Measurements from ENCODE around the gene EPB41.
"Not testable (repeated sequence)": the region's sequence is repeated elsewhere in the genome, so short reads cannot be mapped to it uniquely, and the experiment has no call there.

EPB41 gene

DNA sequence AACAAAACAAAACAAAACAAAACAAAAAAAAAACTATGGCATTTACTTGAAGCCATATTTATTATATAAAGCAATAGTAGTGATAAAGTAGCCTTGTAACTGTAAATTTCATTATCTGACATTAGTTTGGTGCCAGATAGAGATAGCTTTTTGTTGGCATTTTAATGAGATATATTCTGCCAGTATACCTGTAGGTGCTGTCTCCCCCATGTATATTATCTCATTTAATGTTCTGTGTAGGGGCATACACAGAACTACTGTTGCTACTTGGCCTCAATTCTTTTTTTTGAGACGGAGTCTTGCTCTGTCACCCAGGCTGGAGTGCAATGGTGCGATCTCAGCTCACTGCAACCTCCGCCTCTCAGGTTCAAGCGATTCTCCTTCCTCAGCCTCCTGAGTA, 141.9 kb downstream of the EPB41 start:
- no peak for DNase-seq

DNA sequence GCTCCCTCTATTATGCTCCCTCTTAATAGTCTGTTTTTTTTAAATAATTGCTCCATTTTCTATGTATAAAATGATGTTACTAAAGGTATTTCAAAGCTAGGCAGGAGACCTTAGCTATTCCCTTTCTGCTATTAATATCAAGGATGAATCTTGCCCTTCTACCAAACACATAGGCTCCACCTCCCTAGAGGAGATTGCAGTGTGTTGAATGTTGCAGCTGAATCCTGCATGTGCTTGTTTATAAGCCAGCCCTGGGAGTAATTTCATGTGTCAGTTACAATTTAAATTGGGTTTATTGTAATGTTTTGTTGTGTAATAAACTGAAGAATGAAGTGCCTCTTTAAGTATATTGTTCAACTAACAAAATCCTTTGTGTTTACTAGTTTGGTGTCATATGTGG, 143.3 kb downstream of the EPB41 start:
- no peak for DNase-seq

DNA sequence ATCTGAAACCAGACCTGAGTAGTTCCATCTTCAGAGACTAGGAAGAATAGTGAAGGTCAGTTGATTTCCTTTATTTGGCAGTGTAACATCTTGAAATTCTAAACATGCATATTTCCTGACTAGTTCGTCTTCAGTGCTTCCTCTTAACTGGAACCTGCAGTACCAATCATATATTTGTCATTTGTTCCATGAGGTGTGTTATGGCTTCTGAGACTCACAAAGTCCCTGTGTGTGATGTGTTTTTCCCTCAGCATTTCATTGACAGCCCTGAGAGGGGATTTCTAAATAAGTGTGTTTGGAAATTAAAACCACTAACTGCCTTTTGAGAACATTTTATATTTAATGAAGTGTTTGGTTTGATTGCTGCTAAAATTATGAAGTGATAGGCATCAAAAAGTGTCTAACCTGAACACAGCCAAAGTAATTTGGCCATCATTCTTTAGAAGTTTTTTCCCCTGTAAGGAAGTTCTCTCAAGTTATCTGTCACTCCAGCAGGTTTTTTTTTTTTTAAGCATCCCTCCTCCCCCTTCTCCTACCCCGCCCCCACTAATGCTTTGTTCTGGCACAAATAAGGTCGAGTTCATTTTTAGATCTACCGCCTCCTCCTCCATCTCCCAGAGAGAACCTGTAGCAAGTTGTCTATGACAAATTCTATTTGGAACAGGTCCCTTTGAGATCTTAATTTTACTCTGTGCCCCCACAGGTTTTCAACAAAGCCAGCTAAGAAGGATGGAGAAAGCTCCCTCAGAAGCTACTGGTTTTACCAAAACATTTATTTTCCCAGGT, 148.0 kb downstream of the EPB41 start:
- no peak for DNase-seq

DNA sequence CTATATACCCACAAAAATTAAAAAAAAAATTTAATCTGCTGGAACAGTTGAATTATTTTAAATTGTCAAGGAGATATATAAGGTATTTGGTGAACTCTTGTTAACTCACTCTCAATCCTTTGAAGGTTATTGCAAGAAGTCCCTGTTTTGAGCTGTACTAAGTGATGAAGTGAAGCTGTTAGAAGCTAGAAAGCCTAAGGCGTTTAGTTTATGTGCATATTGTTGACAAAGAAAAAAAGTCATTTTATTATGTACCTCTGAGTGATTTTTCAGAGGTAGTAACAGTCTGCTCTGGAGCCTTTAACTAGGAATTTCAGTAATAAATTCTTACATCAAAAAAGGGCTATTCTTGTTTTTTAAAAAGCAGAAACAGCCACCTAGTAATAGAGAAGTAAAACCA, 149.7 kb downstream of the EPB41 start:
- no peak for DNase-seq

DNA sequence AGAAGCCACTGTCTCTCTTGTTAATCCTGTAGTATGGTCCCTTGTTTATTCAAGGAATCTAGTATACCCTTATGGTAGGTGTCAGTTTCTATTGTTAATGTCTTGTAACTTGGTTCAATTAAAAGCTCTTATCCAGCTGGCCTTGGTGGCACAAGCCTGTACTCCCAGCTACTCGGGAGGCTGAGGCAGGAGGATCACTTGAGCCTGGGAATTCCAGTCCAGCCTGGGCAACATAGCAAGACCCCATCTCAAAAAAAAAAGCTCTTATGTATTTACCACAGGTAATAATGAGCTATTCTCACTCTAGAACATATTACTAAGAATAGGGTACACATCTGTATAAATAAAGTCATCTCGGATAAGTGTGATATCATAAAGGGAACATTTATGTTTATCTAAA, 162.8 kb downstream of the EPB41 start:
- no peak for DNase-seq

DNA sequence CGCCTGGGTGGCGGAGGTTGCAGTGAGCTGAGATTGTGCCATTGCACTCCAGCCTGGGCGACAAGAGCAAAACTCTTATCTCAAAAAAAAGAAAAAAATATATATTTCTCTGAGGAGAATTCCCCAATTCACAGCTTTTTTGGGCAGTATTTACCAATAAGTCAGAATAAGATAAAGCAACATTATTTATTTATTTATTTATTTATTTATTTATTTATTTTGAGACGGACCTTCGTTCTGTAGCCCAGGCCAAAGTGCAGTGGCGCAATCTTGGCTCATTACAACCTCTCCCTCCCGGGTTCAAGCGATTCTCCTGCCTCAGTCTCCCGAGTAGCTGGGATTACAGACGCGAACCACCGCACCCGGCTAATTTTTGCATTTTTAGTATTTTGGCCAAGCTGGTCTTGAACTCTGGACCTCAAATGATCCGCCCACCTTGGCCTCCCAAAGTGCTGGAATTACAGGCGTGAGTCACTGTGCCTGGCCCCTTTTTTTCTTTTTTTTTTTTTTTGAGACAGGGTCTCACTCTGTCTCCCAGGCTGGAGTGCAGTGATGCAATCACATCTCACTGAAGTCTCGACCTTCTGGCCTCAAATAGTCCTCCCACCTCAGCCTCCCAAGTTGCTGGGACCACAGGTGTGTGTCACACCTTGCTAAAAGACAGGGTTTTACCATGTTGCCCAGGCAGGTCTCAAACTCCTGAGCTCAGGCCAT, 165.7 kb downstream of the EPB41 start:
- not testable (repeated sequence) for DNase-seq

DNA sequence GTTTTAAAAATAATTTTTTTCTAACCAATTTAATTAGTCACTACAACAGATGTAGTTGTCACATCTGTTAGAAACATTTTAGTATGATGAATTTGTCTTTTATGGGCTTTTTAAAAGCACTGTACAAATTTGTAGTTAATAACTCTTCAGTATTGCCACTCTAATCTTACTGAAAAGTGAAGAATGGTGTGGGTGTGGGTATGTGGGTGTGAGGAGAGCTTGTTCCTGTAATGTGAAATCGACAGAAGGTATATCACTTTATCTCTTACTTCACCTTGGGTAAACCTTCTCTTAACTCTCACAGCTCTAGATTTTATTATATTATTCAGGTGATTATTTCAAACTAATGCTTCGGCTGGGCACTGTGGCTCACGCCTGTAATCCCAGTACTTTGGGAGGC, 166.8 kb downstream of the EPB41 start:
- DNase-seq: no peak

DNA sequence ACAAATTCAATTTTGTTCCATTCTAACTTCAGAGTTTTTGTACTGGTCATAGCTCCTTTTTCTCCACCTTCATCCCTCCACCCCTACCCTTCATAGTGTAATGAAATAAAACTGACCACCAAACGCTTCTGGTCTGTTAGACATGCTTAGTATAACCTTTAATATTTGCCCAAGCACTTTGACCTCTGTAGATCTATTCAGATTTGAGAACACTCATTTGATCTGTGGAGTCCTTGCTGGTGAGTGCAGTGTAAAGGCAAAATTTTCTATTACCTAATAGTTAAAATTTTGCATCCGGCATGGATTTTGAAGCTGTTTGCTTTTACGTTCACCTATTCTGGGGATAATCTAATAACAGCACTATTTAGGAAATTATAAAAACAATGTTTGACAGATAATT, 168.2 kb downstream of the EPB41 start:
- no peak for DNase-seq

DNA sequence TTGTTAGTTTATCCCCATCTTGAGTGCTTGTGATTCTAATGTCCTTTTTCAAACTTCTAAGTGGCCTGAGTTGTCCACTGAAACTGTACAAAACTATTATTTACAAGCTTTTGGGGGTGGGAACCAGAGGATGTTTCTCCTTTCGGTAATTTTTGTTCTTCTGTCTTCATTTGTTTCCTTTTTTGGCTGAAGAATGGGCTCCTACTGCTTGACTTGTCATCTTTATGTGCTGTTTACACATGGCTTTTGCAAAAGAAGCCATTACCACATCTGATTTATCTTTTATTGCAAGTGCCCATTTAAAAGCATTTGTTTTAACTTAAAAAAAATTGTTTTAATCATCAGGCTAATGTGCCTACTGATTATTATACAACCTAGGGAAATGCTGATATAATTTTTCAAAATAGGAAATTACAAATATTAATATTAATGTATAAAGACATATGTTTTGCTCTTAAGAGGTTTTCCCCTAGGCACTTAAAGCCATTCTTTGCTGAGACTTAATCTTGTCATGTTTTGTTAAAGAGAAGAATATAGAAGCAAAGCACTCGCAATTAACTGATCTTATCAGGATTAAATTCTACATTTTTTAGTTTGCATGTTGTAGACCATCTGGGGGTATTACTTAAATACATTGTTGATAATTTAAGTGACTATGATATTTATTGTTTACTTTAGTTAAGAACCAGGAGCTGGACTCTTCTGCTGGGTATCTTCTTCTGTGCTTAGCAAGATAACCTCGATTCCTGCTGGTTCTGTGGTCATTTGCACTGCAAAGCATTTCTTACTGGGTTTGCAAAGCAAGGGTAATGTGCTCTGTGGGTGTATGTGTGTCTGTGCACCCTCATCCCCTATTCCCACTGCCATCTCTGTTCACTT, 169.2 kb downstream of the EPB41 start:
- DNase-seq: no peak

DNA sequence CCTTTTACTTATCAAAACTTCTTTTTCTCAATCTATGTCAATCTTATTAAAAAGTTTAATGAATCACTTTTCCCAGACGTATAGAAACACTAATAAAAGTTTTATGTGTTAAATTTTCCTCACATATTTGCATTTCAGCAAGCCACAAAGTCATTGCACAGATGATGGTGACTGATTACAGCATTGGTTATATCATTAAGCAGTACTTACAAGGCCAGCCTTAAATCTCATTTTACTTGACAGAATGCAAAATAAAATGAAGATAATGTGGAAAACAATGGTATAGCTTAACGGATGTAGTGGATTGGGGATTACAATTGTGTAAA, 169.8 kb downstream of the EPB41 start:
- DNase-seq: no peak

DNA sequence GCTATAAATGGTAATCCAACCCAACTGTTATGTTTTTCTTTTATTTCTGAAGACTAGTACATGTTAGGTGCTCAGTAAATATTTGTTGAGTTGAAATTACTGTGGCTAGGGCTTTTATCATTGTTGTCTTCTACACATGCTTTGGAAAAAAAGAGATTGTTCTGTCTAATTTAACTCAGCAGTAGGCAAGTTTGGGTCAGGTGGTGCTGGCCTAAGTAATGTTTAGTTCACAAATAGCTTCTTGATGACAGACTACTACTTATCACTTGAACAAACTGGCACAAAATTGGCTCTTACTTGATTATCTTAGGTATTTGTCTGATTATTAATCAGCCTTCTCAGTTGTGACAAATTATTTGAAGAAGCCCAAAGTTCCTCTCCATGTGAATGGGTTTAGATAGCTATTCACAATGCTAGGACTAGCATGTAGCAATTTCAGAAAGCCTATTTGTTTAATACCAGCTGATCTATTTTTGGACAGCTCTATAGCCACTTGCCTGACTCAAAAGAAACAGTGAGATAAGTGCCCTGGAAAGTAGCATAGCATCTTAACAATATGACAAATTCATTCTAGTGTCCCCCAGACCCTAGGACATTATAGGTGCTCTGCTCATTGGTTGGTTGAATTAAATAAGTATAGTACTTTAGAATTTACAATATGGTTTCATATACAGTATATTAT, 176.7 kb downstream of the EPB41 start:
- DNase-seq: peak; percentile 38

DNA sequence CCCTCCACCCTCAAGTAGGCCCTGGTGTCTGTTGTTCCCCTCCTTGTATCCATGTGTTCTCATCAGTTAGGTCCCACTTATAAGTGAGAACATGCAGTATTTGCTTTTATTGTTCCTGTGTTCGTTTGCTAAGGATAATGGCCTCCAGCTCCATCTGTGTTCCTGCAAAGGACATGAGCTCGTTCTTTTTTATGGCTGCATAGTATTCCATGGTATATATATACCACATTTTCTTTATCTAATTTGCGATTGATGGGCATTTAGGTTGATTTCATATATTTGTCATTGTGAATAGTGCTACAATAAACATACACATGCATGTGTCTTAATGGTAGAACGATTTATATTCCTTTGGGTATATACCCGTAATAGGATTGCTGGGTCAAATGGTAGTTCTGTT, 178.3 kb downstream of the EPB41 start:
- not testable (repeated sequence) for DNase-seq

DNA sequence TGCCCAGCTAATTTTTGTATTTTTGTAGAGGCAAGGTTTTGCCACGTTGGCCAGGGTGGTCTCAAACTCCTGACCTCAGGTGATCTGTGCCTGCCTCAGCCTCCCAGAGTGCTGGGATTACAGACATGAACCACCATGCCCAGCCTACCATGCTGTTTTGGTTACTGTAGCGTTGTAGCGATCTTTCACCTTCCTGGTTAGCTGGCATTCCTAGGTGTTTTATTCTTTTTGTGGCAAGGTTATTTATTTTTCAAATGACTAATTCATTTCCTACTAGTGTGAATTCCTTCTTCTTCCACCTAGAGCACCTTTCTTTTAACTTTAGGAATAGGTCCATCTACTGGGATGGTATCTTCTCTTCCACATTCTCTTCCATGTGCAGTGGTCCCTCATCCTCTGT, 180.1 kb downstream of the EPB41 start:
- no peak for DNase-seq

DNA sequence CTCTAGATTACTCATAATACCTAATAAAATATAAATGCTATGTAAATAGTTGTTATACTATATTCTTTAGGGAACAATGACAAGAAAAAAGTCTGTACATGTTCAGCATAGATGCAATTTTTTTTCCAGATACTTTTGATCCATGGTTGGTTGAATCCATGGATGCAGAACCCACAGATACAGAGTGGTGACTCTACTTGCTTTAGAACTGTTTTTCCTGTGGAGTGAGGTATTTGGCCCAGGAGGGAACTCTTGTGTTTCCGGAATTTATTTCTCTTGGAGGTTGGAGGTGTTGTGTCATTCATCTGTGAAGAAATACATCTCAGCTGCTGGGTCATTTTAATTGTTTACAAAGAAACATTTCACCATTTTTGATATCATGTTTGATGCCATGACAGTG, 180.6 kb downstream of the EPB41 start:
- DNase-seq: no peak

DNA sequence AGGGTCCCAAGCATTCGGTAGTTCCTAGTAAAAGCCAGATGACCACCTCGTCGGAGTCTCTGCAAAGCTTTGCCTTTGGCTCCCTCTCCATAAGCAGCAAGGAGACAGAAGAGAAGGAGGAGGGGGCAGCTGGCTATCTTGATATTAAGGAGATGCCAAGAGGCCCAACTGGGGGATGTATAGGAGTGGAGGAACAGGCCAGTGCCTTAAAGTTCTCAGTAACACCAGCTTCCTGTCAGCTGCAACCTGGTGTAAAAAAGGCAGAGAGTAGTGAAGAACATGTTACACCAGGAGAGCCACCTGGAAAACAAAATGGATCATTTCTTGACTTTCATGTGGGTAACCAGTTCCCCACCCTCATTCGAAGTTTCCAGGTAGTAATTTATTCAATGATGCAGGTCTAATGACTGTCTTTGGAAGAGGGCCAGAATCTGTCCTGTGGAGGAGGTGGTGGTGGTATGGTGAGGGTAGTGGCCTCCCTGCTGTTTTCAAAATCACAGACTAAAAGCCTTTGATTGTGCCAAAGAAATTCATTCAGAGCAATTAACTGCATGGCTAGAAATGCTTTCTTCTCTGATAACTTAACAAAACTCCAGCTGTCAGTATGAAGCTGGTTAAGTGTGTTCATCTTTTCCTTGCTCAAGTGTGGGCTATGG, 182.0 kb downstream of the EPB41 start:
- DNase-seq: no peak

DNA sequence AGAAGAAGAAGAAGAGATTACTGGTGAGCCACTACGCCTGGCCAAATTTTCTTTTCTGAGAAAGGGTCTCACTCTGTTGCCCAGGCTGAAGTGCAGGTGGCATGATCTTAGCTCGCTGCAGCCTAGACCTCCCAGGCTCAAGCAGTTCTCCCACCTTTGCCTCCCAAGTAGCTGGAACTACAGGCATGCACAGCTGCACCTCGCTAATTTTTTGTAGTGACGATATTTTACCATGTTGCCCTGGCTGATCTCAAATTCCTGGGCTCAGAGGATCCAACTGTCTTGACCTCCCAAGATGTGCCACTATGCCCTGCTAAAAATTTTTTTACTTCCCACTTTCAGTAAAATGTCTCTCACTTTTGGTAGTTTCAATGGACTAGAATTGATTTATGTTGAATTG, 184.9 kb downstream of the EPB41 start:
- no peak for DNase-seq

DNA sequence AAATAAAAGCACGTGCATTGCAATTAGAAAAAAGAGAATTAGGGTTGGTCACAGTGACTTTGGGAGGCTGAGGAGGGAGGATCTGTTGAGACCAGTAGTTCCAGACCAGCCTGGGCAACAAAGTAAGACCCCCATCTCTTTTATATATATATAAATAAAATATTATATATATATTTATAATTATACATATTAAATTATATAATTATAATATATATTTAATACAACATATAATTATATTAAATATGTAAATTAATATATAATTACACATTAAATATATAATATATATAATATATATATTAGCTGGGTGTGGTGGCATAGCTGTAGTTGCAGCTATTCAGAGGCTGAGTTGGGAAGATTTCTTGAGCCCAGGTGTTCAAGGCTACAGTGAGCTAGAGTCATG, 186.1 kb downstream of the EPB41 start:
- DNase-seq: no peak

DNA sequence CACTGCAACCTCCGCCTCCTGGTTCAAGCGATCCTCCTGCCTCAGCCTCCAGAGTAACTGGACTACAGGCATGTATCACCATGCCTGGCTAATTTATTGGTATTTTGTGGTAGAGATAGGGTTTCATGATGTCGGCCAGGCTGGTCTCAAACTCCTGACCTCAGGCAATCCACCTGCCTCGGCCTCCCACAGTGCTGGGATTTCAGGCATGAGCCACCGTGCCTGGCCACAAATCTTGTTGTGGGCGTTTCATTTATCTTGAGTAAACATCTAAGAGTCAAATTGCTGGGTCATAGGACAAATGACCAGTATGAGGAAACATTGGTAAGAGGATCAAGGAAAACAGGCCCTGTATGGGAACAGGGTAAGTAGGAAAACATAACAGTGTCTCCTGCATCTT, 191.5 kb downstream of the EPB41 start:
- no peak for DNase-seq

DNA sequence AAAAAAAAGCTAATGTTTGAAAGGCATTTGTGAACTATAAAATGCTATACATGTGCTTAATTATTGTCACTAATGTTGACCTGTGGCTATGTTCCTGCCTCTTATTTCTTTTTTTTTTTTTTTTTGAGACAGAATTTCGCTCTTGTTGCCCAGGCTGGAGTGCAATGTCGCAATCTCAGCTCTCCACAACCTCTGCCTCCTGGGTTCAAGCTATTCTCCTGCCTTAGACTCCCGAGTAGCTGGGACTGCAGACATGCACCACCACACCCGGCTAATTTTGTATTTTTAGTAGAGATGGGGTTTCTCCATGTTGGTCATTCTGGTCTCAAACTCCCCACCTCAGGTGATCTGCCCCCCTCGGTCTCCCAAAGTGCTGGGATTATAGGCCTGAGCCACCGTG, 193.7 kb downstream of the EPB41 start:
- DNase-seq: not testable (repeated sequence)

DNA sequence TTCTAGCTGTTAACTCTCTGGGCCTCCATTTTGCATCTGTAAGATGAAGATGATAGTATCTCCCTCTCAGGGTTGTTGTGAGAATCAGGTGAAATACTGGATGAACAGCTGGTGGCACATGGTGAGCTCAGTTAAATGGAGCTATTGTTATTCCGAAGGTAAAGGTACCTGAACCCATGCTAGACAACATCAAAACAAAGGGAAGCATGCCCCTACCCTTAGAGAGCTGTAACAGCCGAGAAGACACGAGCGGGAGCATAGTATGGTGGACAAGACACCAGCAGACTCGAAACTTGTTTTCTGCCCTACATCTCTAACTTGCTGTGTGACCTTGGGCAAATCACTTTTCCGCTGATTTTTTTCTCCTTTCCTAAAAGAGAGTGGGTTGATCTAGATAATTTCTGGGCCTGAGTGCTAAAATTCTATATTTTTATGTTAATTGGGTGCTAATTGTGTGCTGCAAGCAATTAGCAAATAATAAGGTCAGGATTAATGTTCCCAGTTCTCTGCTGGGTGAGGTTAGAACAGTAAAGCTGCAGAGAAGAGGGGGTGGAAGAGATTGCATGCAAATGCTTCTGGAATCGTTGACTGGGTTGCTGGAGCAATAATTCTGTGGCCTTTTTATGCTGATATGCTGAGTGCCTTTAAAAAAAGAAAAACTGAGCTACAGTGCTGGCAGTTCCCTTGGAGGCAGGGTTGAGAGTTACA, 198.5 kb downstream of the EPB41 start:
- no peak for DNase-seq

DNA sequence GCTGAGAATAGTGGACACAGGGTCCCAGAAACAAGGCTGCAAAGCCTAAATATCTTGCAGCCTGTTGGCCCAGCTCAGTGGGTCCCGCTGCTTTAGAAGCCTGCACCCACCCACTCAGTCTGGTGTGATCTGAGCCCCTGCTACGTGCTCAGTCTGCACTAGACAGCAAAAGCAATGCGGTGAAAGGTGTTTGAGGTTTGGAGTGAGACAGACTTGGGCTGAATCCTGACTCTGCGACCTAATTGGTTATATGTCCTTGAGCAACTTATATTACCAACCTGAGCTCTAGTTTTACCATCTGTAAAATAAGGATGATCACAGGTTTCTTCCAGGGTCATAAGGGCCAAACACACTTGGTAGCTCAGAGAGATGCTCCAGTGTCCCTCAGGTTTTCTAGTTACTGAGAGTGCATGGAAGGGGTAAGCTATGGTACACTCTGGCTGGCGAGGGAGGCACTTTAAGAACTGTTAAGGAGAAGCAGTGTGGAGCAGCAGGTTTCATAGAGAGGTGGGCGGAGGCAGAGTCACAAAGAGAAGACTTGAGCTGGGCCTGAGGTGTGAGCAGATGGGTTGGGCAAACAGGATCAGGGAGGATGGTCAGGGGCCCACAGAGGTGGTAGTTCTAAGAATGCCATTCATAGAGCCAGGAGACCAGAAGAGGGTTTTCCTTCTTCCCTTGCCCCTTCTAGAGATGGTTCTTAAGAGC, 199.2 kb downstream of the EPB41 start:
- DNase-seq: no peak
